GM10266 (cell line): ENCODE data around the gene LDB2.

Source experiments
- DNase-seq: peaks from one replicate; pipeline ENCODE4 v3.0.0; 2012; ENCODE audit errors: extremely low spot score
- TF ChIP-seq, protein P1 (sequence below): IDR thresholded peaks from 2 replicates; pipeline ENCODE4 v1.5.1; 2012; ENCODE audit warnings: mild to moderate bottlenecking, low read depth; ENCODE audit not compliant: control insufficient read depth, insufficient read depth; ENCODE audit errors: missing control alignments

The LDB2 gene

DNA sequence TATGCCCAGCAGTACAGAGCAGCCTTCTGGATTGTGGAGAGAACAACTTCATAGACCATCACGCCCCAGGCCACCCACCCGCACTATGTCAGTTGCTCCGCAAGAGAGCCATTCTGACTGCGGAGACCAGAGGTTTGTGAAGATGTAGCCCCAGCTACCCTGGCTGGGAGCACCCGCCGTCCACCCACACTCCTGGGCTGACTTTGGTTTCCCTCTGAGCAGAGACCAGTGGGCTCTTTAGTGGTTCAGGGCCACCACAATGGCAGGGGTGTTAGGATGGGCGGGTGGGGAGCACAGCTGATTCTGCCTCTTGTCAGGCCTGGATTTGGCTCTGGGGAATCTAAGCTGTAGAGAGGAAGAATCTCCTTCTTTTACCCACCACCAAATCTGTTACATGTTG, 313.4 kb downstream of the LDB2 start:
- no peak for DNase-seq

DNA sequence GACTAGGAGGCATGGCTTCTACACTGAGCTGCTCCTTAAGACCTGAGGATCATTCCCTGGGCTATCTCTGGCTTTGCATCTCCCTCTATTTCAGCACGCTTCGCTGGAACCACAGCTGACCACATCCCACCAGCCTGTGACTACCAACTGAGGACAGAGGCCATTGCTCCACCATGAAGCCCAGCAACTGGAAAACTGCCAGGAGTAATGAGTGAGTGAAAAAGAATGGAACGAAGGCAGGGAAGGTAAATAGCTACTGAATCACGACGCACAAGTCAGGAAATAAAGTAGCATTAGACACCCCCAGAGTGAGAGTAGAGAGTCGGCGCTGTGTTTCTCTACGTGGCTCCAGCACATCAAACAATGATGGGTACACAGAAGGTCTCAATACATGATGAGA, 314.7 kb downstream of the LDB2 start:
- TF ChIP-seq, protein P1, sequence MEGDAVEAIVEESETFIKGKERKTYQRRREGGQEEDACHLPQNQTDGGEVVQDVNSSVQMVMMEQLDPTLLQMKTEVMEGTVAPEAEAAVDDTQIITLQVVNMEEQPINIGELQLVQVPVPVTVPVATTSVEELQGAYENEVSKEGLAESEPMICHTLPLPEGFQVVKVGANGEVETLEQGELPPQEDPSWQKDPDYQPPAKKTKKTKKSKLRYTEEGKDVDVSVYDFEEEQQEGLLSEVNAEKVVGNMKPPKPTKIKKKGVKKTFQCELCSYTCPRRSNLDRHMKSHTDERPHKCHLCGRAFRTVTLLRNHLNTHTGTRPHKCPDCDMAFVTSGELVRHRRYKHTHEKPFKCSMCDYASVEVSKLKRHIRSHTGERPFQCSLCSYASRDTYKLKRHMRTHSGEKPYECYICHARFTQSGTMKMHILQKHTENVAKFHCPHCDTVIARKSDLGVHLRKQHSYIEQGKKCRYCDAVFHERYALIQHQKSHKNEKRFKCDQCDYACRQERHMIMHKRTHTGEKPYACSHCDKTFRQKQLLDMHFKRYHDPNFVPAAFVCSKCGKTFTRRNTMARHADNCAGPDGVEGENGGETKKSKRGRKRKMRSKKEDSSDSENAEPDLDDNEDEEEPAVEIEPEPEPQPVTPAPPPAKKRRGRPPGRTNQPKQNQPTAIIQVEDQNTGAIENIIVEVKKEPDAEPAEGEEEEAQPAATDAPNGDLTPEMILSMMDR: no peak

More for the DNA sequence above, 313.4 kb downstream of the LDB2 start:
- TF ChIP-seq, protein P1: no peak

DNA sequence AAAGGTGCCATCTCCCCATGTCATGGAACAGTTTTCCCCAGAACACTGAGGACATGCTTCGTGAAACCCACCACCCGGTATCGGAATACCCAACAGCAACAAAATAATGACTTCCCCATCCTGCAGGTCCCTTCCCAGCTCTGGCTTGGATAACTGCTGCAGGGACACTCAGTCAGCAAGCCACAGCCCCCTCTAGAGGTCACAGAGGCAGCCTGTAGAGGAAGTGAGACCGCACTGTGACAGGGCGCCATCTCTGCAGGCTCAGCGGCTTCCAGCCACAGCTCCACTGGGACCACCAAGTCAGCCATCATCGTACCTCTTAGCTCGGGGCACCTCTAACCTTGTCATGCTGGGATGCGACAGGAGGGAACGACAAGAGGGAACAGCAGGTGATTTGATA, 315.9 kb downstream of the LDB2 start:
- no peak for DNase-seq
- TF ChIP-seq, protein P1: no peak

More for the DNA sequence above, 314.7 kb downstream of the LDB2 start:
- DNase-seq: no peak

DNA sequence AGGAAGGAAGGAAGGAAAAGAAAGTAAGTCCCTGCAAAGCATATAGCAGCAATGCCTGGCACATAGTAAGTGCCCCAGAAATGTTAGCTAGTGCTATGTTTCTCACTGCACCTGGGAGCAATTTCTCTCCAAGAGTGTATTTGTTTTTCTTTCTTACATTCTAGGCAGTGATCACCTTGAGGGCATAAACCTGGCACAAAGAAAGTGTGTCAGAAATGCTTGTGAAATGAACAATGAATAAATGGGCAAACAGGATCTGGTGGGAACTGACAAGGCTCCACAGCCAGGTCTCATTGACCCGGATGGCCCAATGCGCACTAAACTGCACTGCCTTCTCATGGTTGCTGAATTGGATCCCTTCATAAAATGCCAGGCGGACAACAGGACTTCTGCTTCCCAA, 316.4 kb downstream of the LDB2 start:
- TF ChIP-seq, protein P1: no peak
- no peak for DNase-seq

DNA sequence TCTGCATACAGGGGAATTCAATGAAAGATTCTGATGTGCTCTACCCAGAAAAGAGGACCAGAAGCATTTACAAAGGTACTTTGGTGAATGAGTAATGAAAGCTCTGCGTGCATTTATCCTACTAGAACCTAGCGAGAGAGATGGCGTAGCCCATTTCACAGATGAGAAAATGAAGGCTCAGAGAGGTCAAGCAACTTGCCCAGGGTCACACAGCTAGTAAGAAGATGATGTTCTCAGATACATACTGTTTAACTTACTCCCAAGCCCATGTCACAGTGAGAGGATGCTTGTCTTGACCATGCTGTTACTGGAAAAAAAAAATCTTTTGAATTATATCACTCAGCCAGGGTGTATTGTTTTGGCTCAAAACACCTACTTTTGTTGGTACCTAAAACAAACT, 317.3 kb downstream of the LDB2 start:
- DNase-seq: no peak
- TF ChIP-seq, protein P1: no peak

DNA sequence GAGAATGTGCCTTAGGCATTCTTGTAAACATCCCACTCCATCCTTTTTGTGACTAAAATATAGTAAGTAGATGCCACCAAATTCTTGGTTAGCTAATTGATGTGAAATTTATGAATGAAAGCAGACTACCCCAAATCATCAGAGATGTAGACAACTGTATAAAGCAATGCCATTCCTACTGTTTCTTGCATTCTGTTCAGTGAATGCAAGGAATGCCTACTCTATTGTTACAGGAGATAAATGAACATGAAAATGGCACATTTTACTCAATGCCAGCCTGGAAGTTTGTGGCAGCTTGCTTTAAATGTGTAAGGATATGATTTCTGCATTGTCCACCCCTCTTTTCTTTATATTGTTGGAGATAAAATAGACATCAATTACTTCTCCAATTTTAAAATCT, 317.9 kb downstream of the LDB2 start:
- TF ChIP-seq, protein P1: no peak
- DNase-seq: no peak

DNA sequence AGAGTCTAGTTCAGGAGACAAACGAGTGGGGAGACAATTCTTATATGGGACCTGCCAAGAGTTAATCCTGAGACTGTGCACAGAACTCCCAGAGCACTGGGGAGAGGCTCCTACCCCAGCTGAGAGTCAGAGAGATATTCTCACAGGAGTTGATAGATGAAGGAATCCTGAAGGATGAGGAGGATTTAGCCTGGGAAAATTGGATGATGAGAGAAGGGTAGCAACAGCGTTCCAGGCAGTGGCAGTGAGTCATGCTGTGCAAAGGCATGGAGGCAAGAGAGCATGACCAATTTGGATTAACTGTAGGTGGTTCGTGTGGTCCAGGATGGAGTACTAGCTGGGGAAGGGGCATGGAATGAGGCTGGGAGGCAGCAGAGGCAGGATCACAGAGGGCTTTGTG, 318.6 kb downstream of the LDB2 start:
- TF ChIP-seq, protein P1: no peak
- no peak for DNase-seq
